ENCODE measurements around the gene RHBDD2.

- TF ChIP-seq, protein P1, sequence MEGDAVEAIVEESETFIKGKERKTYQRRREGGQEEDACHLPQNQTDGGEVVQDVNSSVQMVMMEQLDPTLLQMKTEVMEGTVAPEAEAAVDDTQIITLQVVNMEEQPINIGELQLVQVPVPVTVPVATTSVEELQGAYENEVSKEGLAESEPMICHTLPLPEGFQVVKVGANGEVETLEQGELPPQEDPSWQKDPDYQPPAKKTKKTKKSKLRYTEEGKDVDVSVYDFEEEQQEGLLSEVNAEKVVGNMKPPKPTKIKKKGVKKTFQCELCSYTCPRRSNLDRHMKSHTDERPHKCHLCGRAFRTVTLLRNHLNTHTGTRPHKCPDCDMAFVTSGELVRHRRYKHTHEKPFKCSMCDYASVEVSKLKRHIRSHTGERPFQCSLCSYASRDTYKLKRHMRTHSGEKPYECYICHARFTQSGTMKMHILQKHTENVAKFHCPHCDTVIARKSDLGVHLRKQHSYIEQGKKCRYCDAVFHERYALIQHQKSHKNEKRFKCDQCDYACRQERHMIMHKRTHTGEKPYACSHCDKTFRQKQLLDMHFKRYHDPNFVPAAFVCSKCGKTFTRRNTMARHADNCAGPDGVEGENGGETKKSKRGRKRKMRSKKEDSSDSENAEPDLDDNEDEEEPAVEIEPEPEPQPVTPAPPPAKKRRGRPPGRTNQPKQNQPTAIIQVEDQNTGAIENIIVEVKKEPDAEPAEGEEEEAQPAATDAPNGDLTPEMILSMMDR (conservative IDR thresholded peaks at IDR 0.05), result no peak
- TF ChIP-seq ZFX (IDR thresholded peaks at IDR 0.05), result no peak
Observed at GRCh38 chr7:75914169-75914654, 35.4 kb downstream of the RHBDD2 start.

Measured in C4-2B (cell line).